ENCODE data around the gene JAG2.

Gene JAG2

GRCh38 chr14:105126981-105127329 is 41.6 kb downstream of the JAG2 start:
- no peak overlapping the region for H2AFZ ChIP-seq (ENCODE audit: low read length)
- no peak overlapping the region for H3K4me3 ChIP-seq (ENCODE audit: low read depth, low read length, poor library complexity, severe bottlenecking)
- peaks cover 20% of the 10 kb centered on the region; the same call in 1 of the 2 replicates for H3K27me3 ChIP-seq (ENCODE audit: insufficient read depth, low read length)
- H3K9ac ChIP-seq (ENCODE audit: low read length), result no peak overlapping the region
- TF ChIP-seq CTCF (IDR thresholded peaks at IDR 0.05; ENCODE audit: low read length) (no peak), EZH2 (IDR thresholded peaks at IDR 0.05; ENCODE audit: borderline replicate concordance, low read length) (no peak)
- H3F3A ChIP-seq (ENCODE audit: insufficient read depth, low read length), result no peaks in the 10 kb centered on the region
- no peaks in the 10 kb centered on the region for H4K20me1 ChIP-seq (ENCODE audit: insufficient read depth, low read length)
- peaks cover 8% of the 10 kb centered on the region; the same call in 1 of the 2 replicates for H3K9me3 ChIP-seq (ENCODE audit: low read length)
- no peaks in the 10 kb centered on the region for H3K79me2 ChIP-seq (ENCODE audit: insufficient read depth, low read length)
- H3K27ac ChIP-seq (ENCODE audit: low read depth, low read length, poor library complexity, severe bottlenecking), result no peak overlapping the region
- H3K36me3 ChIP-seq (ENCODE audit: insufficient read depth, low read length), result no peaks in the 10 kb centered on the region; the same call in 1 of the 2 replicates
- H3K9me2 ChIP-seq (ENCODE audit: low read depth, low read length), result no peaks in the 10 kb centered on the region
- H3K4me1 ChIP-seq (ENCODE audit: insufficient read depth, low read length, severe bottlenecking), result no peaks in the 10 kb centered on the region
- no peak overlapping the region for H3K4me2 ChIP-seq (ENCODE audit: low read length)

- Histone ChIP-seq H3K9me2 (ENCODE audit: low read depth, low read length) (no peaks in the 10 kb centered on the region), H3K9ac (ENCODE audit: low read length) (no peak overlapping the region), H3K4me1 (ENCODE audit: insufficient read depth, low read length, severe bottlenecking) (no peaks in the 10 kb centered on the region), H3K79me2 (ENCODE audit: insufficient read depth, low read length) (no peaks in the 10 kb centered on the region), H3K9me3 (ENCODE audit: low read length) (peaks cover 6% of the 10 kb centered on the region; the same call in 1 of the 2 replicates), H3K4me2 (ENCODE audit: low read length) (no peak overlapping the region), H2AFZ (ENCODE audit: low read length) (no peak overlapping the region), H3K27me3 (ENCODE audit: insufficient read depth, low read length) (peaks cover 26% of the 10 kb centered on the region; the same call in 1 of the 2 replicates), H3F3A (ENCODE audit: insufficient read depth, low read length) (no peaks in the 10 kb centered on the region), H4K20me1 (ENCODE audit: insufficient read depth, low read length) (no peaks in the 10 kb centered on the region), H3K4me3 (ENCODE audit: low read depth, low read length, poor library complexity, severe bottlenecking) (no peak overlapping the region), H3K27ac (ENCODE audit: low read depth, low read length, poor library complexity, severe bottlenecking) (no peak overlapping the region), H3K36me3 (ENCODE audit: insufficient read depth, low read length) (no peaks in the 10 kb centered on the region; the same call in 1 of the 2 replicates)
- no peak for TF ChIP-seq EZH2 (IDR thresholded peaks at IDR 0.05; ENCODE audit: borderline replicate concordance, low read length)
- no peak for TF ChIP-seq CTCF (IDR thresholded peaks at IDR 0.05; ENCODE audit: low read length)
Measured at GRCh38 chr14:105126126-105126980, 42.2 kb downstream of the JAG2 start.

- no peaks in the 10 kb centered on the region for H3K9me2 ChIP-seq (ENCODE audit: low read depth, low read length)
- no peaks in the 10 kb centered on the region; the same call in 1 of the 2 replicates for H3K36me3 ChIP-seq (ENCODE audit: insufficient read depth, low read length)
- H3K9ac ChIP-seq (ENCODE audit: low read length), result no peak overlapping the region
- H2AFZ ChIP-seq (ENCODE audit: low read length), result no peak overlapping the region
- H3K79me2 ChIP-seq (ENCODE audit: insufficient read depth, low read length), result no peaks in the 10 kb centered on the region
- H3K4me3 ChIP-seq (ENCODE audit: low read depth, low read length, poor library complexity, severe bottlenecking), result no peak overlapping the region
- H3K4me2 ChIP-seq (ENCODE audit: low read length), result no peak overlapping the region
- no peaks in the 10 kb centered on the region for H3F3A ChIP-seq (ENCODE audit: insufficient read depth, low read length)
- no peak overlapping the region for H3K27ac ChIP-seq (ENCODE audit: low read depth, low read length, poor library complexity, severe bottlenecking)
- peaks cover 36% of the 10 kb centered on the region; the same call in 1 of the 2 replicates for H3K27me3 ChIP-seq (ENCODE audit: insufficient read depth, low read length)
- H3K9me3 ChIP-seq (ENCODE audit: low read length), result peaks cover 5% of the 10 kb centered on the region; the same call in 1 of the 2 replicates
- TF ChIP-seq EZH2 (IDR thresholded peaks at IDR 0.05; ENCODE audit: borderline replicate concordance, low read length) (no peak), CTCF (IDR thresholded peaks at IDR 0.05; ENCODE audit: low read length) (no peak)
- H3K4me1 ChIP-seq (ENCODE audit: insufficient read depth, low read length, severe bottlenecking), result no peaks in the 10 kb centered on the region
- H4K20me1 ChIP-seq (ENCODE audit: insufficient read depth, low read length), result no peaks in the 10 kb centered on the region
Measured at GRCh38 chr14:105124823-105125222, 43.8 kb downstream of the JAG2 start.
